HEK293 (cell line): ENCODE measurements around the gene CECR2.

Source experiments
- CTCF ChIA-PET: fragments of 350-600 bp; formaldehyde crosslinking; extraction: SDS; loops from one replicate; lab custom pipeline; 2021; ENCODE audit warnings: antibody characterized with exemption; lab: Yijun Ruan, JAX
- POLR2A ChIA-PET: fragments of 300-600 bp; formaldehyde crosslinking; extraction: SDS; loops from one replicate; lab custom pipeline; 2020; ENCODE audit warnings: antibody characterized with exemption, inconsistent platforms; lab: Yijun Ruan, JAX
- H3K27ac ChIP-seq: fragments of 200-500 bp; sonication (Bioruptor generic); 2 replicates; pipeline ENCODE4 v1.5.1; 2014; ENCODE audit warnings: low read depth, low read length, control low read depth, inconsistent platforms; ENCODE audit errors: extremely low read depth
- H3K36me3 ChIP-seq, 2 experiments: fragments of 200-500 bp in 1 of 2; sonication (Bioruptor generic) in 1 of 2; 1 replicate in 1 of 2; 2 replicates in 1 of 2; pipeline ENCODE4 v1.5.1; 2014 to 2017; ENCODE audit warnings: inconsistent platforms in 2 of 2, low read length in 2 of 2; ENCODE audit not compliant: control insufficient read depth in 2 of 2, insufficient read depth in 1 of 2
- H3K4me1 ChIP-seq: fragments of 200-500 bp; sonication (Bioruptor generic); 2 replicates; pipeline ENCODE4 v1.5.1; 2014; ENCODE audit warnings: mild to moderate bottlenecking, low read length, inconsistent platforms; ENCODE audit not compliant: control insufficient read depth, insufficient read depth
- H3K4me3 ChIP-seq: 2 replicates; pipeline ENCODE4 v1.5.1; 2011; ENCODE audit warnings: low read depth, mild to moderate bottlenecking, control low read depth, low read length, moderate library complexity
- H3K9me3 ChIP-seq: fragments of 200-500 bp; sonication (Bioruptor generic); 2 replicates; pipeline ENCODE4 v1.5.1; 2014; ENCODE audit warnings: low read depth, low read length, inconsistent platforms; ENCODE audit not compliant: control insufficient read depth, insufficient read depth
- AEBP2 ChIP-seq: fragments of 450-650 bp; formaldehyde crosslinking; IDR thresholded peaks from 2 replicates; pipeline ENCODE4 v1.5.1; 2016; ENCODE audit warnings: missing biosample characterization, missing genetic modification characterization, borderline replicate concordance
- CTCF ChIP-seq: fragments of 450-650 bp; formaldehyde crosslinking; IDR thresholded peaks from 2 replicates; pipeline ENCODE4 v1.5.1; 2016; ENCODE audit warnings: missing biosample characterization, missing genetic modification characterization
- KLF1 ChIP-seq: fragments of 450-650 bp; formaldehyde crosslinking; IDR thresholded peaks from 2 replicates; pipeline ENCODE4 v1.5.1; 2016; ENCODE audit warnings: missing biosample characterization, missing genetic modification characterization
- KLF7 ChIP-seq: fragments of 450-650 bp; formaldehyde crosslinking; IDR thresholded peaks from 2 replicates; pipeline ENCODE4 v1.5.1; 2016; ENCODE audit warnings: missing biosample characterization, missing genetic modification characterization, borderline replicate concordance
- ZBTB26 ChIP-seq: fragments of 450-650 bp; formaldehyde crosslinking; optimal IDR thresholded peaks from 2 replicates; pipeline ENCODE3; 2016; ENCODE audit warnings: missing biosample characterization, mild to moderate bottlenecking, missing genetic modification characterization
- ZBTB8A ChIP-seq: fragments of 450-650 bp; formaldehyde crosslinking; IDR thresholded peaks from 2 replicates; pipeline ENCODE4 v1.5.1; 2016; ENCODE audit warnings: missing biosample characterization, missing genetic modification characterization
- ZFP41 ChIP-seq: fragments of 450-650 bp; formaldehyde crosslinking; IDR thresholded peaks from 2 replicates; pipeline ENCODE4 v1.5.1; 2016; ENCODE audit warnings: missing biosample characterization, missing genetic modification characterization, borderline replicate concordance
- ZNF157 ChIP-seq: fragments of 450-650 bp; formaldehyde crosslinking; IDR thresholded peaks from 2 replicates; pipeline ENCODE4 v1.5.1; 2016; ENCODE audit warnings: missing biosample characterization, missing genetic modification characterization
- ZNF292 ChIP-seq: fragments of 450-650 bp; formaldehyde crosslinking; IDR thresholded peaks from 2 replicates; pipeline ENCODE4 v1.5.1; 2016; ENCODE audit warnings: low read depth, missing biosample characterization, missing genetic modification characterization, borderline replicate concordance
- ZNF423 ChIP-seq: fragments of 450-650 bp; formaldehyde crosslinking; IDR thresholded peaks from 2 replicates; pipeline ENCODE4 v1.5.1; 2016; ENCODE audit warnings: missing biosample characterization, missing genetic modification characterization
- ZNF521 ChIP-seq: fragments of 450-650 bp; formaldehyde crosslinking; IDR thresholded peaks from 2 replicates; pipeline ENCODE4 v1.5.1; 2017; ENCODE audit warnings: missing biosample characterization, mild to moderate bottlenecking, missing genetic modification characterization
- ZNF548 ChIP-seq: fragments of 450-650 bp; formaldehyde crosslinking; IDR thresholded peaks from 2 replicates; pipeline ENCODE4 v1.5.1; 2016; ENCODE audit warnings: missing biosample characterization, missing genetic modification characterization
- ZNF585B ChIP-seq: fragments of 450-650 bp; formaldehyde crosslinking; IDR thresholded peaks from 2 replicates; pipeline ENCODE4 v1.5.1; 2016; ENCODE audit warnings: missing biosample characterization, missing genetic modification characterization
- ZNF830 ChIP-seq: fragments of 450-650 bp; IDR thresholded peaks from 2 replicates; pipeline ENCODE4 v1.5.0; 2018; ENCODE audit warnings: missing biosample characterization, missing genetic modification characterization, low read depth, mild to moderate bottlenecking, moderate library complexity
- ZSCAN16 ChIP-seq: fragments of 450-650 bp; formaldehyde crosslinking; IDR thresholded peaks from 2 replicates; pipeline ENCODE4 v1.5.1; 2016; ENCODE audit warnings: missing biosample characterization, missing genetic modification characterization
- TF ChIP-seq, protein P1 (sequence below): fragments of 450-650 bp; formaldehyde crosslinking; IDR thresholded peaks from 2 replicates; pipeline ENCODE4 v1.5.1; 2016; ENCODE audit warnings: missing biosample characterization, missing genetic modification characterization
- TF ChIP-seq, protein P2 (sequence below): fragments of 450-650 bp; formaldehyde crosslinking; IDR thresholded peaks from 2 replicates; pipeline ENCODE4 v1.5.1; 2016; ENCODE audit warnings: missing biosample characterization, missing genetic modification characterization, borderline replicate concordance

The CECR2 gene

GRCh38 chr22:17479135-17479534, 109.9 kb downstream of the CECR2 start:
- Histone ChIP-seq H3K4me1 (peaks cover 17% of the 10 kb centered on the region), H3K27ac (no peak overlapping the region), H3K36me3 (peaks cover 0 to 3% of the 10 kb centered on the region in 2 experiments; a peak in 2 of 3 replicates), H3K4me3 (no peak overlapping the region), H3K9me3 (no peaks in the 10 kb centered on the region)
- TF ChIP-seq ZSCAN16 (tag by site-specific recombination) (0 out of 2 replicates have a peak, but pooled peaks have one; percentile 23), KLF1 (tag by site-specific recombination) (no peak)
- ChIA-PET CTCF (interaction anchor here (0.6 to 0.7 kb wide), 3 partner anchors 11 to 305 kb away, joined by 3 read pairs; no protein-coding TSS in a partner anchor), POLR2A (no interaction called here)

DNA sequence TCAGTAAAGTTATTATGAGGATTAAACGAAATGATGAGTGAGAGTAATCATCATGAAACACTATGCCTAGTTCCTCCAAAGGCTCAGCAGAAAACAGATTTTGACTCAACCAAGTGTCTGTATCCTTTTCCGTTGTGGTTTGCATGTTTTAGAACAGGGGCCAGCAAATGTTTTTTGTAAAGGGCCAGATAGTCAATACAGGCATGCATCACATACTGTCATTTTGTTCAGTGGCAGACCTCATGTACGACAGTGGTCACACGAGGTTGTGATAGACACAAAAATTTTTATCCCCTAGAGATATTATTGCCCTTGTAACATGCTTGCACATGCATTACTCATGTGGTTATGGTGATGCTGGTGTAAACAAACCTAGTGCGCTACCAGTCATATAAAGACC, 112.2 kb downstream of the CECR2 start:
- TF ChIP-seq ZBTB8A (tag by site-specific recombination) (no peak), ZNF521 (tag by site-specific recombination) (no peak), ZNF585B (no peak), ZNF292 (tag by site-specific recombination) (no peak), ZBTB26 (tag by site-specific recombination) (no peak), ZNF548 (tag by site-specific recombination) (no peak), KLF7 (tag by site-specific recombination) (no peak), ZNF830 (tag by site-specific recombination) (no peak), ZNF157 (tag by site-specific recombination) (no peak), KLF1 (tag by site-specific recombination) (no peak), ZNF423 (no peak), ZFP41 (tag by site-specific recombination) (no peak), CTCF (tag by site-specific recombination) (no peak), AEBP2 (tag by site-specific recombination) (no peak)
- TF ChIP-seq, protein P1, sequence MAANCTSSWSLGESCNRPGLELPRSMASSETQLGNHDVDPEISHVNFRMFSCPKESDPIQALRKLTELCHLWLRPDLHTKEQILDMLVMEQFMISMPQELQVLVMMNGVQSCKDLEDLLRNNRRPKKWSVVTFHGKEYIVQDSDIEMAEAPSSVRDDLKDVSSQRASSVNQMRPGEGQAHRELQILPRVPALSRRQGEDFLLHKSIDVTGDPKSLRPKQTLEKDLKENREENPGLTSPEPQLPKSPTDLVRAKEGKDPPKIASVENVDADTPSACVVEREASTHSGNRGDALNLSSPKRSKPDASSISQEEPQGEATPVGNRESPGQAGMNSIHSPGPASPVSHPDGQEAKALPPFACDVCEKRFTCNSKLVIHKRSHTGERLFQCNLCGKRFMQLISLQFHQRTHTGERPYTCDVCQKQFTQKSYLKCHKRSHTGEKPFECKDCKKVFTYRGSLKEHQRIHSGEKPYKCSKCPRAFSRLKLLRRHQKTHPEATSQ (tag by site-specific recombination): no peak
- TF ChIP-seq, protein P2, sequence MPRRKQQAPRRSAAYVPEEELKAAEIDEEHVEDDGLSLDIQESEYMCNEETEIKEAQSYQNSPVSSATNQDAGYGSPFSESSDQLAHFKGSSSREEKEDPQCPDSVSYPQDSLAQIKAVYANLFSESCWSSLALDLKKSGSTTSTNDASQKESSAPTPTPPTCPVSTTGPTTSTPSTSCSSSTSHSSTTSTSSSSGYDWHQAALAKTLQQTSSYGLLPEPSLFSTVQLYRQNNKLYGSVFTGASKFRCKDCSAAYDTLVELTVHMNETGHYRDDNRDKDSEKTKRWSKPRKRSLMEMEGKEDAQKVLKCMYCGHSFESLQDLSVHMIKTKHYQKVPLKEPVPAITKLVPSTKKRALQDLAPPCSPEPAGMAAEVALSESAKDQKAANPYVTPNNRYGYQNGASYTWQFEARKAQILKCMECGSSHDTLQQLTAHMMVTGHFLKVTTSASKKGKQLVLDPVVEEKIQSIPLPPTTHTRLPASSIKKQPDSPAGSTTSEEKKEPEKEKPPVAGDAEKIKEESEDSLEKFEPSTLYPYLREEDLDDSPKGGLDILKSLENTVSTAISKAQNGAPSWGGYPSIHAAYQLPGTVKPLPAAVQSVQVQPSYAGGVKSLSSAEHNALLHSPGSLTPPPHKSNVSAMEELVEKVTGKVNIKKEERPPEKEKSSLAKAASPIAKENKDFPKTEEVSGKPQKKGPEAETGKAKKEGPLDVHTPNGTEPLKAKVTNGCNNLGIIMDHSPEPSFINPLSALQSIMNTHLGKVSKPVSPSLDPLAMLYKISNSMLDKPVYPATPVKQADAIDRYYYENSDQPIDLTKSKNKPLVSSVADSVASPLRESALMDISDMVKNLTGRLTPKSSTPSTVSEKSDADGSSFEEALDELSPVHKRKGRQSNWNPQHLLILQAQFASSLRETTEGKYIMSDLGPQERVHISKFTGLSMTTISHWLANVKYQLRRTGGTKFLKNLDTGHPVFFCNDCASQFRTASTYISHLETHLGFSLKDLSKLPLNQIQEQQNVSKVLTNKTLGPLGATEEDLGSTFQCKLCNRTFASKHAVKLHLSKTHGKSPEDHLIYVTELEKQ: no peak
- TF ChIP-seq, all 188 proteins: peak for 0
- Histone ChIP-seq H3K27ac (no peak overlapping the region), H3K4me3 (no peak overlapping the region), H3K36me3 (peaks cover 0 to 6% of the 10 kb centered on the region in 2 experiments; a peak in 2 of 3 replicates), H3K4me1 (peaks cover 15% of the 10 kb centered on the region), H3K9me3 (no peaks in the 10 kb centered on the region)
- ChIA-PET CTCF (no interaction called here), POLR2A (no interaction called here)
